HepG2 (cell line): ENCODE data around the gene PARK7. TPM values are rescaled to one million over a fixed set of nuclear protein-coding genes. Genes with fewer than 3 reads are reported as not detected.

Experiments
- ELF4 ChIP-seq: sonication (generic); formaldehyde crosslinking; IDR thresholded peaks from 2 replicates; pipeline ENCODE4 v1.5.0; 2020; ENCODE audit warnings: missing genetic modification reagents, mild to moderate bottlenecking, moderate library complexity, borderline replicate concordance
- HES4 ChIP-seq: sonication (generic); formaldehyde crosslinking; IDR thresholded peaks from 2 replicates; pipeline ENCODE4 v1.9.0; 2021; ENCODE audit warnings: mild to moderate bottlenecking, missing genetic modification reagents, borderline replicate concordance
- HIVEP1 ChIP-seq: sonication (generic); formaldehyde crosslinking; IDR thresholded peaks from 2 replicates; pipeline ENCODE4 v1.4.0; 2020; ENCODE audit warnings: mild to moderate bottlenecking, missing genetic modification reagents
- HMG20A ChIP-seq: IDR thresholded peaks from 2 replicates; pipeline ENCODE4 v1.6.1; 2016; ENCODE audit warnings: borderline replicate concordance
- IRF1 ChIP-seq: sonication (generic); formaldehyde crosslinking; IDR thresholded peaks from 2 replicates; pipeline ENCODE4 v1.4.0; 2020; ENCODE audit warnings: low read depth, mild to moderate bottlenecking, missing genetic modification reagents
- KLF12 ChIP-seq: sonication (generic); formaldehyde crosslinking; IDR thresholded peaks from 2 replicates; pipeline ENCODE4 v1.4.0; 2020; ENCODE audit warnings: missing genetic modification reagents, borderline replicate concordance
- POLR2G ChIP-seq: fragments of 200-400 bp; formaldehyde crosslinking; IDR thresholded peaks from 2 replicates; pipeline ENCODE4 v1.6.1; 2018; ENCODE audit warnings: mild to moderate bottlenecking, low read depth, low read length, moderate library complexity
- RFX3 ChIP-seq: IDR thresholded peaks from 2 replicates; pipeline ENCODE4 v1.6.1; 2016; ENCODE audit warnings: missing biosample characterization, missing genetic modification reagents
- SRSF1 ChIP-seq: fragments of 200-400 bp; formaldehyde crosslinking; optimal IDR thresholded peaks from 2 replicates; pipeline ENCODE3; 2017; ENCODE audit warnings: mild to moderate bottlenecking, low read depth, low read length, moderate library complexity
- ZFAT ChIP-seq: sonication (generic); formaldehyde crosslinking; conservative IDR thresholded peaks from 2 replicates; pipeline ENCODE4 v1.8.1; 2023; ENCODE audit warnings: missing genetic modification reagents, inconsistent platforms
- ZFP41 ChIP-seq: sonication (generic); formaldehyde crosslinking; IDR thresholded peaks from 2 replicates; pipeline ENCODE4 v1.4.0; 2020; ENCODE audit warnings: mild to moderate bottlenecking, missing genetic modification reagents, borderline replicate concordance
- ZNF367 ChIP-seq: sonication (generic); formaldehyde crosslinking; IDR thresholded peaks from 2 replicates; pipeline ENCODE4 v1.4.0; 2020; ENCODE audit warnings: missing genetic modification reagents, borderline replicate concordance
- ZNF614 ChIP-seq: IDR thresholded peaks from 2 replicates; pipeline ENCODE4 v1.6.1; 2018; ENCODE audit warnings: missing biosample characterization, missing genetic modification reagents, inconsistent platforms, borderline replicate concordance
- ZNF644 ChIP-seq: IDR thresholded peaks from 2 replicates; pipeline ENCODE4 v1.6.1; 2016; ENCODE audit warnings: low read depth
- ZNF704 ChIP-seq: sonication (generic); formaldehyde crosslinking; IDR thresholded peaks from 2 replicates; pipeline ENCODE4 v1.8.1; 2023; ENCODE audit warnings: mild to moderate bottlenecking, inconsistent platforms, moderate library complexity, missing genetic modification reagents, borderline replicate concordance
- ZNF773 ChIP-seq: sonication (generic); formaldehyde crosslinking; IDR thresholded peaks from 2 replicates; pipeline ENCODE4 v1.4.0; 2020; ENCODE audit warnings: missing genetic modification reagents, borderline replicate concordance
- ZNF839 ChIP-seq: sonication (generic); formaldehyde crosslinking; IDR thresholded peaks from 2 replicates; pipeline ENCODE4 v1.4.0; 2020; ENCODE audit warnings: missing genetic modification reagents, mild to moderate bottlenecking, borderline replicate concordance
- polyA plus RNA-seq, 8 experiments: library from polyadenylated mRNA; depleted of rRNA in 3 of 8; stranded (reverse) in 7 of 8; unstranded in 1 of 8; fragments of >200 nt; fragmentation: Illumina TruSeq in 4 of 8; extraction: Trizol in 4 of 8; gene quantifications; 2 replicates each; pipeline versions ENCODE4 v1.2.1 to v1.2.3, GENCODE V29; 2011 to 2016; ENCODE audit warnings: low read depth in 4 of 8, missing spikeins in 1 of 8, mixed read lengths in 1 of 8; ENCODE audit not compliant: insufficient read depth in 1 of 8
- total RNA-seq, 5 experiments: library from RNA; depleted of rRNA; stranded (reverse); fragments of >200 nt; fragmentation: Illumina TruSeq; extraction: Trizol; gene quantifications; 2 replicates each; pipeline ENCODE4 v1.2.3, GENCODE V29; 2016; ENCODE audit warnings: low read depth in 1 of 5
- TF ChIP-seq, protein P1 (sequence below): IDR thresholded peaks from 2 replicates; pipeline ENCODE4 v1.6.1; 2016; ENCODE audit warnings: low read depth
- TF ChIP-seq, protein P2 (sequence below): sonication (generic); formaldehyde crosslinking; IDR thresholded peaks from 2 replicates; pipeline ENCODE4 v1.4.0; 2020; ENCODE audit warnings: mild to moderate bottlenecking, missing genetic modification reagents
- TF ChIP-seq, protein P3 (sequence below): sonication (generic); formaldehyde crosslinking; IDR thresholded peaks from 2 replicates; pipeline ENCODE4 v1.4.0; 2020; ENCODE audit warnings: missing genetic modification reagents, borderline replicate concordance

The PARK7 gene
- total and polyA plus RNA-seq, 2 of the 13 experiments (the other 11 are each of a cell fraction or from before 2014, with no cell fraction given) = 212 to 296 TPM

DNA sequence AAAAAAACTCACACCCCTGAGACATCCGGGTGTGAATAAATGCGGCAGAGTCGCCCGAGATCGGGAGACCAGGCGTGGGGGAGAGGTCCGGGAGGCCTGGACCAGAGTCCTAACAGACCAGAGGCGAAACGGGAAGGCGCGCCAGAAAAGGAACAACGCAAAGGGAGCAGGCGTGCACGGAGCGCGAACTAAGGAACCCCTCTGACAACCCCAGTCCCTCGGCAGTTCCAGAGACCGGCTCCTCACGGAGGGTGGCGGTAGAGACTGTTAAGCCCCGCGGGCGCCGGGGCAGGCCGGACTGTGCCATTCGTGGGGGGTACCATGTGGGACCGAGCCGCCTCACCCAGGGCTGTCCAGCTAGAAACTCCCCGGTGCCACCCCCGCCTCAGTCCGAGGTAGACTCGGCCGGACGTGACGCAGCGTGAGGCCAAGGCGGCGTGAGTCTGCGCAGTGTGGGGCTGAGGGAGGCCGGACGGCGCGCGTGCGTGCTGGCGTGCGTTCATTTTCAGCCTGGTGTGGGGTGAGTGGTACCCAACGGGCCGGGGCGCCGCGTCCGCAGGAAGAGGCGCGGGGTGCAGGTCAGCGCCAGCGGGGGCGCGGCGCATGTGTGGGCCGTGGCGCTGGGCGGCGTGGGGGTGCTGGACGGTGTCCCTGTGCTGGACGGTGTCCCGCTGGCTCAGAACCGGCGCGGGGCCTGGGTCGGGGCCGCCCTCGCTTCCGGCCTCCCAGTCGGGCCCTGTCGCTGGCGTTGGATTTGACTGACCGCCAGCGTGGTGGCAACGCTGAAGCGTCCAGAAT lies at the start of gene PARK7 (continued):
- TF ChIP-seq, protein P1, sequence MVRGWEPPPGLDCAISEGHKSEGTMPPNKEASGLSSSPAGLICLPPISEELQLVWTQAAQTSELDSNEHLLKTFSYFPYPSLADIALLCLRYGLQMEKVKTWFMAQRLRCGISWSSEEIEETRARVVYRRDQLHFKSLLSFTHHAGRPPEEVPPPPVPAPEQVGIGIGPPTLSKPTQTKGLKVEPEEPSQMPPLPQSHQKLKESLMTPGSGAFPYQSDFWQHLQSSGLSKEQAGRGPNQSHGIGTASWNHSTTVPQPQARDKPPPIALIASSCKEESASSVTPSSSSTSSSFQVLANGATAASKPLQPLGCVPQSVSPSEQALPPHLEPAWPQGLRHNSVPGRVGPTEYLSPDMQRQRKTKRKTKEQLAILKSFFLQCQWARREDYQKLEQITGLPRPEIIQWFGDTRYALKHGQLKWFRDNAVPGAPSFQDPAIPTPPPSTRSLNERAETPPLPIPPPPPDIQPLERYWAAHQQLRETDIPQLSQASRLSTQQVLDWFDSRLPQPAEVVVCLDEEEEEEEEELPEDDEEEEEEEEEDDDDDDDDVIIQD (CRISPR knock-in tag) = peak; percentile 25; the same call in 1 of the 2 replicates
- TF ChIP-seq ZNF644 (CRISPR knock-in tag) = no peak
- peak; percentile 78 for TF ChIP-seq SRSF1
- TF ChIP-seq RFX3 (CRISPR knock-in tag) = no peak
- TF ChIP-seq HIVEP1 = peak; percentile 65; the same call in 1 of the 2 replicates
- 0 out of 2 replicates have a peak, but pooled peaks have one; percentile 25 for TF ChIP-seq ZFP41 (CRISPR knock-in tag)
- peak; percentile 65; the same call in 1 of the 2 replicates for TF ChIP-seq HES4 (CRISPR knock-in tag)
- TF ChIP-seq KLF12 (CRISPR knock-in tag) = 0 out of 2 replicates have a peak, but pooled peaks have one; percentile 55
- TF ChIP-seq, protein P2, sequence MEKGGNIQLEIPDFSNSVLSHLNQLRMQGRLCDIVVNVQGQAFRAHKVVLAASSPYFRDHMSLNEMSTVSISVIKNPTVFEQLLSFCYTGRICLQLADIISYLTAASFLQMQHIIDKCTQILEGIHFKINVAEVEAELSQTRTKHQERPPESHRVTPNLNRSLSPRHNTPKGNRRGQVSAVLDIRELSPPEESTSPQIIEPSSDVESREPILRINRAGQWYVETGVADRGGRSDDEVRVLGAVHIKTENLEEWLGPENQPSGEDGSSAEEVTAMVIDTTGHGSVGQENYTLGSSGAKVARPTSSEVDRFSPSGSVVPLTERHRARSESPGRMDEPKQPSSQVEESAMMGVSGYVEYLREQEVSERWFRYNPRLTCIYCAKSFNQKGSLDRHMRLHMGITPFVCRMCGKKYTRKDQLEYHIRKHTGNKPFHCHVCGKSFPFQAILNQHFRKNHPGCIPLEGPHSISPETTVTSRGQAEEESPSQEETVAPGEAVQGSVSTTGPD = no peak
- peak; percentile 55; the same call in 1 of the 2 replicates for TF ChIP-seq ZNF614 (CRISPR knock-in tag)
- TF ChIP-seq POLR2G = peak; percentile 92
- TF ChIP-seq IRF1 (CRISPR knock-in tag) = 0 out of 2 replicates have a peak, but pooled peaks have one; percentile 20
- TF ChIP-seq, protein P3, sequence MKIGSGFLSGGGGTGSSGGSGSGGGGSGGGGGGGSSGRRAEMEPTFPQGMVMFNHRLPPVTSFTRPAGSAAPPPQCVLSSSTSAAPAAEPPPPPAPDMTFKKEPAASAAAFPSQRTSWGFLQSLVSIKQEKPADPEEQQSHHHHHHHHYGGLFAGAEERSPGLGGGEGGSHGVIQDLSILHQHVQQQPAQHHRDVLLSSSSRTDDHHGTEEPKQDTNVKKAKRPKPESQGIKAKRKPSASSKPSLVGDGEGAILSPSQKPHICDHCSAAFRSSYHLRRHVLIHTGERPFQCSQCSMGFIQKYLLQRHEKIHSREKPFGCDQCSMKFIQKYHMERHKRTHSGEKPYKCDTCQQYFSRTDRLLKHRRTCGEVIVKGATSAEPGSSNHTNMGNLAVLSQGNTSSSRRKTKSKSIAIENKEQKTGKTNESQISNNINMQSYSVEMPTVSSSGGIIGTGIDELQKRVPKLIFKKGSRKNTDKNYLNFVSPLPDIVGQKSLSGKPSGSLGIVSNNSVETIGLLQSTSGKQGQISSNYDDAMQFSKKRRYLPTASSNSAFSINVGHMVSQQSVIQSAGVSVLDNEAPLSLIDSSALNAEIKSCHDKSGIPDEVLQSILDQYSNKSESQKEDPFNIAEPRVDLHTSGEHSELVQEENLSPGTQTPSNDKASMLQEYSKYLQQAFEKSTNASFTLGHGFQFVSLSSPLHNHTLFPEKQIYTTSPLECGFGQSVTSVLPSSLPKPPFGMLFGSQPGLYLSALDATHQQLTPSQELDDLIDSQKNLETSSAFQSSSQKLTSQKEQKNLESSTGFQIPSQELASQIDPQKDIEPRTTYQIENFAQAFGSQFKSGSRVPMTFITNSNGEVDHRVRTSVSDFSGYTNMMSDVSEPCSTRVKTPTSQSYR (CRISPR knock-in tag) = no peak; the same call in 1 of the 2 replicates
- TF ChIP-seq ZNF367 (CRISPR knock-in tag) = no peak
- peak; percentile 87; the same call in 1 of the 2 replicates for TF ChIP-seq ZNF839 (CRISPR knock-in tag)
- TF ChIP-seq ZFAT (CRISPR knock-in tag) = 0 out of 2 replicates have a peak, but pooled peaks have one; percentile 18
- peak; percentile 79; the same call in 1 of the 2 replicates for TF ChIP-seq ZNF773 (CRISPR knock-in tag)
- no peak; the same call in 1 of the 2 replicates for TF ChIP-seq HMG20A
- no peak; the same call in 1 of the 2 replicates for TF ChIP-seq ELF4
- TF ChIP-seq ZNF704 (CRISPR knock-in tag) = peak; percentile 90; the same call in 1 of the 2 replicates
